ENCODE results near the gene PNRC2.
"Not testable (repeated sequence)": the region's sequence is repeated elsewhere in the genome, so short reads cannot be mapped to it uniquely, and the experiment has no call there.

The PNRC2 gene

GRCh38 chr1:23984417-23985186 is 25.0 kb downstream of the PNRC2 start:
- in situ Hi-C loops (cut with MboI; ENCODE audit: low sequenced_read_pairs) = no loop called here

GRCh38 chr1:23987038-23987437 is 27.4 kb downstream of the PNRC2 start:
- in situ Hi-C loops (cut with MboI; ENCODE audit: low sequenced_read_pairs) = not testable (repeated sequence)

- in situ Hi-C loops (cut with MboI; ENCODE audit: low sequenced_read_pairs) = no loop called here
These were observed 29.6 kb downstream of the PNRC2 start for GRCh38 chr1:23989263-23989662.

GRCh38 chr1:23992011-23992410 is 32.4 kb downstream of the PNRC2 start:
- in situ Hi-C loops (cut with MboI; ENCODE audit: low sequenced_read_pairs) = not testable (repeated sequence)

- in situ Hi-C loops (cut with MboI; ENCODE audit: low sequenced_read_pairs) = no loop called here
These were observed 35.8 kb downstream of the PNRC2 start for GRCh38 chr1:23995431-23995837.

GRCh38 chr1:23996700-23997229 is 37.1 kb downstream of the PNRC2 start:
- in situ Hi-C loops (cut with MboI; ENCODE audit: low sequenced_read_pairs) = no loop called here

GRCh38 chr1:23997812-23998211 is 38.2 kb downstream of the PNRC2 start:
- in situ Hi-C loops (cut with MboI; ENCODE audit: low sequenced_read_pairs) = no loop called here

- in situ Hi-C loops (cut with MboI; ENCODE audit: low sequenced_read_pairs) = no loop called here
These were observed 39.6 kb downstream of the PNRC2 start for GRCh38 chr1:23999156-23999671.

GRCh38 chr1:24002695-24003094 is 43.1 kb downstream of the PNRC2 start:
- in situ Hi-C loops (cut with MboI; ENCODE audit: low sequenced_read_pairs) = no loop called here

- in situ Hi-C loops (cut with MboI; ENCODE audit: low sequenced_read_pairs) = no loop called here
These were observed 43.8 kb downstream of the PNRC2 start for GRCh38 chr1:24003331-24003972.

GRCh38 chr1:24004132-24004531 is 44.5 kb downstream of the PNRC2 start:
- in situ Hi-C loops (cut with MboI; ENCODE audit: low sequenced_read_pairs) = no loop called here

GRCh38 chr1:24005163-24005562 is 45.5 kb downstream of the PNRC2 start:
- in situ Hi-C loops (cut with MboI; ENCODE audit: low sequenced_read_pairs) = no loop called here

- in situ Hi-C loops (cut with MboI; ENCODE audit: low sequenced_read_pairs) = no loop called here
These were observed 47.5 kb downstream of the PNRC2 start for GRCh38 chr1:24007079-24007478.

- in situ Hi-C loops (cut with MboI; ENCODE audit: low sequenced_read_pairs) = not testable (repeated sequence)
These were observed 49.1 kb downstream of the PNRC2 start for GRCh38 chr1:24008574-24009184.

GRCh38 chr1:24009406-24009805 is 49.8 kb downstream of the PNRC2 start:
- in situ Hi-C loops (cut with MboI; ENCODE audit: low sequenced_read_pairs) = no loop called here

- in situ Hi-C loops (cut with MboI; ENCODE audit: low sequenced_read_pairs) = no loop called here
These were observed 51.0 kb downstream of the PNRC2 start for GRCh38 chr1:24010650-24011049.

- in situ Hi-C loops (cut with MboI; ENCODE audit: low sequenced_read_pairs) = not testable (repeated sequence)
These were observed 53.2 kb downstream of the PNRC2 start for GRCh38 chr1:24012878-24013277.
